Fibroblast of skin of scalp (primary cell): ENCODE data around the gene ST7L.

ENCODE experiments used
- DNase-seq: peaks from one replicate; pipeline ENCODE4 v3.0.0-alpha.2; 2013

ST7L gene

DNA sequence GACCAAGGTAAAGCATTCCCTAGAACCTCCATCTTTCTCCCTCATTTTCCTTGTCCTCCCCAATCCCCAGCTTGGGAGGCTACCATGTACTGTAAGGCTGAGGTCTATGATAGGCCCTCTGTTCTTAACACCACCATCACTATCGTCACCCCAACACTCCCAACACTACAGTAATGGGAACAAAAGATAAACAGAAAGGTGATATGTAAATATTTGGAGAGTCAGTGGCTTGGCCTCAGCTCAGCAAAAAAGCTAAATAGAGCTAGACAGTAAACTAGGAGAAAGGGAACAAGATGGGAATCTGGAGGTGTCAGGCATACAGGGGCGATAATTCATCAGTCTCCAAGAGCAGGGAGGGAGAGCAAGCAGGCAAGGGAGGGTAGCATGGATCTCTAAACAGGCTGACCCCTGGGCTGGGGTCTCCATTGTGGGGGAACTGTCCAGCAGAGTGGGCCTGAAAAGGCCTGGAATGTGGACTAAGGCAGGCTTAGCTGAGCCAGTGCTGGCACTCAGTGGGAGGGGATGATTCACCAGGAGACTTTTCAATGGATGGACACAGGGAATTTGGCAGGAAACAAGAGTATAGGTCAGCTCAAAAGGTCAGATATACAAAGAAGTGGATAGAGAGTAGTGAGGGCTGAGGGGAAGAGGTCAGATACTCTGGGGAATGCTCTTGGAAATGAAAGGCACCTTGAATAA, 103.5 kb downstream of the ST7L start:
- DNase-seq: peak; percentile 62

GRCh38 chr1:112514901-112515300, 104.0 kb downstream of the ST7L start:
- no peak for DNase-seq

DNA sequence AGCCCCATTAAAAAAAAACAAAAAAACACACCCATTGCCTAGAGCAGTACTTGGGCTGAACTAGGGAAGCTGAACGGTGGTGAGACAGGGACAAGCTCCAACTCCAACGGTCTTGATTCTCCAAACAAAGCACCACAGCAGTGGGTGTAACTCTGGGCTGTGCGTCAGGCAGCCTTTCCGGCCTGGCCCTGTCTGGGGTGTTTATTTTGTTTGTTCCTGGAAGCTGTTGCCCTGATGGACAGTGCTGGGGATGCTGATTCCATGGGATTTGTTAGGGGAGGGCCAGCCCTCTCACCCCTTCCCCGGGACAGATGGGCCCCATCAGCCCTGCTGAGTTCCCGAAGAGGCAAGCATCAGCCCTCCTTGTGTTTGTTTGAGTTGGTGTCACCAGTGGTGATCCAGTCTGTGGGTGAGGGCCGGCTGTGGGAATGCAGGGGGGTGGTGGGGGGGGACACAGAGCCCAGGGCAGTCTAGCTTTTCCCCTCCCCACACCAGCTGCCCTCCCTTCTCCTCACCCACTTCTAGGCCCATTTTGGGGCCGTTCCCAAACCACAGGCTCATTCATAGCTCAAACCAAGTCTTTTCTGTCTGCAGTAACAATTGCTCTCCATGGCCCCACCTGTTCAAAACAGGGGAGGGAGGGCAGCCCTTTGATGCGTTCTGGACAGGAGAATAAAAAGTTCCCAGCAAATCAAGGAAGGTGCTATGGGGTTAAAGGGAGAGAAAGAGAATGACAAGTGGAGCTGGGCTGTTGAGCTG, 105.7 kb downstream of the ST7L start:
- no peak for DNase-seq

DNA sequence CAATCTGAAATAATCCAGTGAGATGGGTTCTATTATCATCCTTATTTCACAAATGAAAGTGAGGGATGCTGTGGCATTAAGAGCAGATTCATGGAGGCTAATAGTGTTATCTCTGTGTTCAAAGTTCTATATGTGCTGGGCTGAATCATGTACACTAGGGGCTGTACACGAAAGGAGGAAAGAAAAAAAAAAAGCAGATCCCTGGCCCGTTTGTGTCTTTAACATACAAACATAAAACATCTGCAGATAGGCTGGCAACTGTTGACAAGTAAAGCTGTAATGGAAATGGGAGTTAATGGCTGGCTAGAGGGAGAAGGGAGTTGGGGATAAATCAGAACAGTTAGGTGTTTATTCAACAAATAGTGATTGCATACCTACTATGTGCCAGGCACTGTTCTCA, 107.0 kb downstream of the ST7L start:
- no peak for DNase-seq

GRCh38 chr1:112510340-112510739, 108.6 kb downstream of the ST7L start:
- no peak for DNase-seq

DNA sequence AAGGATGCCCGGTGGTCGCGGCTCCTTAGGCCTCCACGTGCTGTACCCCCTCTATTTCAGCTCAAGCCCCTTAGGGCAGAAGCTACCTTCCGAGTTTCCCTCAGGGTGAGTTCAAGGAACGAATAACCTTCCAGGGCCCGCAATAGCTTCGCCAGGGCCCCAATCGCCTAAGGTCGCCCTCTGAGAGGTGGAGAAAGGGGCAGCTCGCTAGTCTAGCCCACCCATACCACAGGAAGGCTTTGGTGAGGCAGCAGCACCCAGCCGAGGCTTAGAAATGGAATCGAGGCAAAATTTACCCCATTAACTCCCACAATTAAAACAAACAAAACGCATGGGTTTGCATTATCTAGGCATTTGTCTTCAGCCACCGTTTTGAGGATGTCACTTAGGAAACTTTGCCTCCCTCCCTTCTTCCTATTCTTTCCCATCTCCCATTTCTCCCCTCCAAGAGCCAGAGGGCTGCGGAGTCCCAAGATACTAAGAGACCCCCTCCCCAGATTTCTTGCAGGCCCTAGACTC, 109.2 kb downstream of the ST7L start:
- no peak for DNase-seq

DNA sequence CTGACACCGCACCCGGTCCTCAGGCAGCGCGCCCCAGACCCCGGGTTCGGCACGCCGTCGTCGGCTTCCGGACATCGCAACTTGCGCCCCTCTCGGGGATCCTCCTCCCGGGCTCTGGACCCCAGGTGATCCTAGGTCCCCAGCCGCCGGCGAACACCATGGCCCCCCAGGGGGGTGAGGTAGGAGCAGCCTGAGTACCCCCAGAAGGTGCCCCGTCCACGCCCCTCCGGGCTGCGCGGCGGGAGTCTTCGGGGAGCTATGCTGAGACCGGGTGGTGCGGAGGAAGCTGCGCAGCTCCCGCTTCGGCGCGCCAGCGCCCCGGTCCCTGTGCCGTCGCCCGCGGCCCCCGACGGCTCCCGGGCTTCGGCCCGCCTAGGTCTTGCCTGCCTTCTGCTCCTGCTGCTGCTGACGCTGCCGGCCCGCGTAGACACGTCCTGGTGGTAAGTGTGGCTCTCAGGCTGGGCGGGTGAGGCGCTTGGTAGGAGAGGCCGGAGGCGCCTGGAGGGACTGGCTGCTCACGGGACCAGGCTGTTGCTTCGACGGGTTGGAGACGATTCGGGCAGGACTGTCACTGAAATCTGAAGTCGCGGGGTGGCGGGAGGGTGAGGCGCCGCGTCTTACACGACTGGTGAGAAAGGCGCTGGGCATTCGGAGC, 109.8 kb downstream of the ST7L start:
- DNase-seq: no peak

DNA sequence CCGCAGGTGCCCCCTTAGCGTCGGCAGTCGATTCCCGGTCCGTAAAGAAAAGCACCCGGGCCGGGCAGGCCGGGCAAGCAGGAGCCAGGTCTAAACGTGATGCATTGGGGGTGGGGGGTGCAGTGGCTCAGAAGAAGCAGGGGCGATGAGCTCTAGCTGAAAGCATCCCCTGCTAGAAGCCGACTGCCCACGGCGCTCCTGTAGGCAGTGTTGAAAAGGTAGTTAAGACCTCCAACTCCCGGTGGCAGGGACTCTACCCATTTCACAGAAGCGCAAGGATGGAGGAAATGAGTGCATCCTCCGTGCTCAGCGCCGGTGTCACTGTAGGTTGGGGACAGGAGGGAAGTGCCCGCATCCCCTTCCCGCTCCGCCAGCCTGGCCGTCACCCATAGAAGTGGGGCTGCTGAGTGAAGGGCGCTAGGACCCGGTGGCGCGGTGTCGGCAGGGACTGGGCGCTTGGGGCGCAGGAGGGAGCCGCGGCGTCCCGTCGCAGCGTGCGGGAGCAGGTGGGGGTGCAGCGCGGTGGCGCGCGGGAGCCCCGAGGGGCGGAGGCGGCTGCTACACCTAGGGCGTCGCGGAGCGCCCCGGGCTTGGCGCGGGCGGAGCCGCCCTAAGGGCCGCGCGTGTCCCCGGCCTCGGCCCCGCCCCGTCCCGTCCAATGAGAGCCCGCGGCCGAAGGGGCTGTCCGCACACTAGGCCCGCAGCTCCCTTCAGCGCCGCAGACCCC, 110.5 kb downstream of the ST7L start, which contains the start of gene WNT2B:
Gene WNT2B (plus strand): TSS at position 688 of the 727 bp plus-strand sequence. CDS start 298 bp downstream, outside the sequence.
- DNase-seq: no peak

- DNase-seq: peak; percentile 29
These were observed 111.0 kb downstream of the ST7L start for GRCh38 chr1:112507921-112508277.

DNA sequence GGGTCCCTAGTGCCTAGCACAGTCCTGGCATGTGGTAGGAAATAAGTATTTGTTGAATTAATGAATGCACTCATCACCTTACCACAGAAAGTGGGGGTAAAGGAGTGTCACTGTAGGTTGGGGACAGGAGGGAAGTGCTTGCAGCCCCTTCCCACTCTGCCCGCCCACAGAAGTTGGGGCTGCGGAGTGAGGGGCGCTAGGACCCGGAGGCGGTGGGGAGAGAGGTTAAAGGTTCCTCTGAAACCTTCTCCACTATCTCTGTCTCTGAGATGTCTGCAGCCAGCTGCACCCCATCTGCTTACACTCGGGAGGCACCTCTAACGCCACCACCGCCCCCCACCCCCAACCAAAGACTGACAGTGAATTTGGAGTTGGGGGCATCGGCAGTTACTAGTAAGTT, 111.6 kb downstream of the ST7L start:
- no peak for DNase-seq

DNA sequence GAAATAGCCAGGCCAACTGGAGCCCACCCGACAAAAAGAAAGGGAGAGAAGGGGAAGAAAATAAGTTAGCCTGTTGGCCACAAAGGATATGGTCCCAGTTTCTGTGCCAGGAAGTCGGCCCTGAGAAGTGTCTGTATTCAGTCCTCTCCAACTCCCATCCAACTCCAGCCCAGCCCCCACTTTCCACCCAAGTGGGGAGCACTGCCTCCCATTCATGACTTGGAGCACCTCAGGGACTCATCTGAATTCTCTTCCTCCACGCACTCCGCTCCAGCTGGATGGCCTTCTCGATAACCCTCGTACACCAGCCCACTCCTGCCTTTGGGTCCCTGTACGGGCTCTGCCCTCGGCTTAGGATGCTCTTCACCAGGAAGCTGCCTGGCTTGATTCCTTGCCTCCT, 112.2 kb downstream of the ST7L start:
- DNase-seq: no peak

DNA sequence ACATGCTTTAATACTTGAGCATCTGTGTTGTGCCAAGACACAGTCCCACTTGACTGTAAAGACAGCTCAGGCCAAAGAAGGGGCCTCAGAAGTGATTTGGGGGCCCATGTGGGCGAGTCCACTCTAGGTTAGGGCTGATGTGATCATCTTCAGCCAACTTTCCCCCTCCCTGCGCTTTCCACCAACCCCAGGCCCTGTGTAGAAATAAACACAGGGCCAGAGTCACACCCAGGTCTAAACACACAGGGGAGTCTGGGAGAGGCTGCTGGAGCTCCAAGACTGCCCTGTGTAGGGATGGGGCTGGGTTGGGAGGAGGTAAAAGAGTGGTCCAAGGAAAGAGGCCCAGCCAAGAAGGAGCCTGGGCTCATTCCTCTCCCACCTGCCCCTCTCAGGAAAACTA, 112.6 kb downstream of the ST7L start:
- DNase-seq: no peak

DNA sequence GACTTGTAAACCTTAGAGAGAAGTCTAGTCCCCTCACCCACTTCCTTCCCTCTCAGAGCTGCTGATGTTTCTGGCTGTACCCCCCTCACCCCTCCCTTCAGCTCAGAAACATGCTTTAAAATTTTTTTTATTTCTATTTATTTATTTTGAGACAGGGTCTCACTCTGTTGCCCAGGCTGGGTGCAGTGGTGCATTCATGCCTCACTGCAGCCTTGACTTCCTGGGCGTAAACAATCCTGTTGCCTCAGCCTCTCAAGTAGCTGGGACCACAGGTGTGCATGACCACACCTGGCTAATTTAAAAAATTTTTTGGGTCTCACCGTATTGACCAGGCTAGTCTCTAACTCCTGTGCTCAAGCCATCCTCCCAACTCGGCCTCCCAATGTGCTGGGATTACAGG, 113.1 kb downstream of the ST7L start:
- no peak for DNase-seq

GRCh38 chr1:112505400-112505785, 113.5 kb downstream of the ST7L start:
- no peak for DNase-seq

GRCh38 chr1:112504661-112505399, 114.1 kb downstream of the ST7L start:
- DNase-seq: no peak

- DNase-seq: no peak
These were observed 114.8 kb downstream of the ST7L start for GRCh38 chr1:112504001-112504660.

DNA sequence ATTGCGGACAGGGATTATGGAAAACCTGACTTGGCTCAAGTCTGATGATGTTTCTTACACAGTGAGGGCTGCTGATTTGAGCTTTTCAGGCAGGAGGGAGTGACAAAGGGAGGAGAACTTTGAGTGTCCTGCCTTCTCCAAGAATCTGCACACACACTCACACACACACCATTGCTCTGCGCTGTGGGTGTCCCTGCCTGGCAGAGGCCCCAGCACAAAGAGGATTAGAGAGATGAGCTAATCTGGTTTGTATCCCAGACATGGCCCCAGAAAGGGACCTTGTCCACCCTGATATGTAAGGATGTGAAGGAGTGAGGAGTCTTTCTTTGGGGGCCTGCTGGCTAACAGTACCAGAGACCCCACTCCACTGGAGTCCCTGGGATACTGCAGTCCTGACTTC, 116.1 kb downstream of the ST7L start:
- peak; percentile 77 for DNase-seq

- peak; percentile 77 for DNase-seq
These were observed 116.9 kb downstream of the ST7L start for GRCh38 chr1:112501810-112502641.

- DNase-seq: no peak
These were observed 122.7 kb downstream of the ST7L start for GRCh38 chr1:112496290-112496689.

- DNase-seq: no peak
These were observed 125.6 kb downstream of the ST7L start for GRCh38 chr1:112493351-112493750.

- DNase-seq: no peak
These were observed 126.9 kb downstream of the ST7L start for GRCh38 chr1:112492076-112492475.
